Upper lobe of left lung (tissue), 6 donors: Measurements from ENCODE around the gene RBFOX2. TPM values are rescaled to one million over a fixed set of nuclear protein-coding genes. Genes with fewer than 3 reads are reported as not detected.

Source experiments
- ATAC-seq, 2 donors: fragments of 200-7000 bp; cut with Tn5 transposase; one replicate each; pipeline ENCODE4 v1.9.1; 2022; ENCODE audit warnings: mild to moderate bottlenecking in 2 of 2, moderate library complexity in 2 of 2; ENCODE audit not compliant: low FRiP score in 2 of 2
- DNase-seq, 2 donors: peaks; one replicate each; pipeline ENCODE4 v3.0.0-alpha.2; 2019 to 2020
- H3K27ac ChIP-seq, 4 donors: fragments of 200-600 bp; sonication (generic); one replicate each; pipeline ENCODE4 v1.5.1; 2016 to 2019
- H3K27me3 ChIP-seq, 4 donors: fragments of 200-600 bp; sonication (generic); one replicate each; pipeline ENCODE4 v1.5.1; 2017 to 2019
- H3K36me3 ChIP-seq, 4 donors: fragments of 200-600 bp; sonication (generic); one replicate each; pipeline ENCODE4 v1.5.1; 2016 to 2019
- H3K4me1 ChIP-seq, 4 donors: fragments of 200-600 bp; sonication (generic); one replicate each; pipeline ENCODE4 v1.5.1; 2018 to 2019
- H3K4me3 ChIP-seq, 4 donors: fragments of 200-600 bp; sonication (generic); one replicate each; pipeline ENCODE4 v1.5.1; 2017 to 2019; ENCODE audit warnings: mild to moderate bottlenecking in 2 of 4, moderate library complexity in 1 of 4
- H3K9me3 ChIP-seq, 4 donors: fragments of 200-600 bp; sonication (generic); one replicate each; pipeline ENCODE4 v1.5.1; 2018 to 2019
- CTCF ChIP-seq, 6 experiments: fragments of 450-650 bp in 4 of 6; fragments of 200-600 bp in 2 of 6; sonication (generic) in 2 of 6; IDR thresholded peaks; one replicate each; pipeline ENCODE4 v1.5.1; 2016 to 2019; ENCODE audit warnings: antibody characterized with exemption in 6 of 6
- EP300 ChIP-seq, 4 donors: sonication (generic); formaldehyde crosslinking; IDR thresholded peaks; one replicate each; pipeline ENCODE4 v1.5.1; 2017; ENCODE audit warnings: antibody characterized with exemption in 4 of 4, control low read depth in 2 of 4
- POLR2A ChIP-seq, 4 donors: fragments of 450-650 bp; IDR thresholded peaks; one replicate each; pipeline ENCODE4 v1.5.1; 2016 to 2017; ENCODE audit warnings: antibody characterized with exemption in 4 of 4, mild to moderate bottlenecking in 2 of 4
- POLR2AphosphoS5 ChIP-seq, 2 donors: sonication (generic); formaldehyde crosslinking; IDR thresholded peaks; one replicate each; pipeline ENCODE4 v1.5.1; 2017; ENCODE audit warnings: antibody characterized with exemption in 2 of 2
- WGBS, 2 donors: methylation state at CpG; one replicate each; pipeline ENCODE4 v1.1.5; 2017 to 2018; 5-methylcytosine and 5-hydroxymethylcytosine counted together
- total RNA-seq, 6 donors: library from RNA; depleted of rRNA in 4 of 6; stranded (reverse); fragments of >200 nt in 4 of 6; gene quantifications; one replicate each; pipeline versions ENCODE4 v1.1.0 to v1.2.1, GENCODE V29; 2016 to 2021
- donor health status: DM: no; HTN: no; CAD: no; lungs with moderate emphysema.
- donor health status: DM: no; HTN: yes; CAD: no; lungs with severe emphysema.

Gene RBFOX2
- total RNA-seq, 6 donors from 2014 or later = 47.8 to 86.4 (median 54.5) TPM

- ATAC-seq (no peak), DNase-seq (no peak)
- Histone ChIP-seq H3K4me1 (no peaks in the 10 kb centered on the region), H3K9me3 (no peaks in the 10 kb centered on the region), H3K4me3 (no peak overlapping the region), H3K36me3 (no peaks in the 10 kb centered on the region), H3K27ac (no peak overlapping the region), H3K27me3 (no peaks in the 10 kb centered on the region)
- TF ChIP-seq EP300 (IDR thresholded peaks at IDR 0.05) (no peak), POLR2AphosphoS5 (IDR thresholded peaks at IDR 0.05) (no peak), POLR2A (IDR thresholded peaks at IDR 0.05) (no peak), CTCF (IDR thresholded peaks at IDR 0.05) (no peak)
- WGBS, 2 donors = 88 to 89% methylated on average over 4 of the region's 4 CpGs
Measured at GRCh38 chr22:35860087-35860733, 168.4 kb downstream of the RBFOX2 start.

- no peak for TF ChIP-seq CTCF (IDR thresholded peaks at IDR 0.05)
- no peak for TF ChIP-seq POLR2A (IDR thresholded peaks at IDR 0.05)
- no peak for TF ChIP-seq POLR2AphosphoS5 (IDR thresholded peaks at IDR 0.05)
- TF ChIP-seq EP300 (IDR thresholded peaks at IDR 0.05) = no peak
- no peak for ATAC-seq
- no peaks in the 10 kb centered on the region for H3K36me3 ChIP-seq
- H3K4me1 ChIP-seq = peaks cover 0 to 4% (median 0%) of the 10 kb centered on the region in 4 donors
- DNase-seq = no peak
- H3K27ac ChIP-seq = no peak overlapping the region
- H3K27me3 ChIP-seq = no peaks in the 10 kb centered on the region
- no peak overlapping the region for H3K4me3 ChIP-seq
- no peaks in the 10 kb centered on the region for H3K9me3 ChIP-seq
- WGBS, 2 donors = 88 to 100% methylated on average over 2 of the region's 2 CpGs
Measured at GRCh38 chr22:35854334-35854733, 174.3 kb downstream of the RBFOX2 start.

GRCh38 chr22:35852076-35852475 lies 176.5 kb downstream of the RBFOX2 start:
- H3K36me3 ChIP-seq = no peaks in the 10 kb centered on the region
- TF ChIP-seq POLR2AphosphoS5 (IDR thresholded peaks at IDR 0.05) (no peak), EP300 (IDR thresholded peaks at IDR 0.05) (no peak), POLR2A (IDR thresholded peaks at IDR 0.05) (no peak), CTCF (IDR thresholded peaks at IDR 0.05) (no peak)
- ATAC-seq = no peak
- H3K27me3 ChIP-seq = no peaks in the 10 kb centered on the region
- no peak for DNase-seq
- H3K27ac ChIP-seq = no peak overlapping the region
- H3K4me3 ChIP-seq = no peak overlapping the region
- H3K9me3 ChIP-seq = no peaks in the 10 kb centered on the region
- peaks cover 0 to 4% (median 0%) of the 10 kb centered on the region in 4 donors for H3K4me1 ChIP-seq

- no peak for TF ChIP-seq POLR2A (IDR thresholded peaks at IDR 0.05)
- TF ChIP-seq EP300 (IDR thresholded peaks at IDR 0.05) = no peak
- no peak for TF ChIP-seq POLR2AphosphoS5 (IDR thresholded peaks at IDR 0.05)
- no peak for TF ChIP-seq CTCF (IDR thresholded peaks at IDR 0.05)
Measured at GRCh38 chr22:35850831-35851230, 177.8 kb downstream of the RBFOX2 start.

GRCh38 chr22:35846804-35847203 lies 181.8 kb downstream of the RBFOX2 start:
- H3K4me3 ChIP-seq = no peak overlapping the region
- no peaks in the 10 kb centered on the region for H3K27me3 ChIP-seq
- peaks cover 3 to 13% (median 9%) of the 10 kb centered on the region in 4 donors for H3K4me1 ChIP-seq
- 60 to 73% methylated on average over 1 of the region's 1 CpG for WGBS, 2 donors
- no peaks in the 10 kb centered on the region for H3K9me3 ChIP-seq
- ATAC-seq = no peak
- H3K27ac ChIP-seq = no peak overlapping the region
- TF ChIP-seq EP300 (IDR thresholded peaks at IDR 0.05) (no peak), POLR2AphosphoS5 (IDR thresholded peaks at IDR 0.05) (no peak), CTCF (IDR thresholded peaks at IDR 0.05) (no peak), POLR2A (IDR thresholded peaks at IDR 0.05) (no peak)
- DNase-seq = no peak
- H3K36me3 ChIP-seq = no peaks in the 10 kb centered on the region

More at GRCh38 chr22:35850831-35851230, 177.8 kb downstream of the RBFOX2 start:
- DNase-seq (no peak), ATAC-seq (no peak)
- Histone ChIP-seq H3K27ac (no peak overlapping the region), H3K4me1 (peaks cover 0 to 4% (median 1%) of the 10 kb centered on the region in 4 donors), H3K36me3 (no peaks in the 10 kb centered on the region), H3K27me3 (no peaks in the 10 kb centered on the region), H3K9me3 (no peaks in the 10 kb centered on the region), H3K4me3 (no peak overlapping the region)
- 90 to 92% methylated on average over 5 of the region's 5 CpGs for WGBS, 2 donors
